ENCODE results near the gene ECHS1. TPM values are rescaled to one million over a fixed set of nuclear protein-coding genes. Genes with fewer than 3 reads are reported as not detected.
A peak's percentile ranks its signal among the peaks of the same experiment; 100 is the strongest.
"Not testable (repeated sequence)": the region's sequence is repeated elsewhere in the genome, so short reads cannot be mapped to it uniquely, and the experiment has no call there.

The ECHS1 gene
- total RNA-seq, 1 donor from 2014 or later = 77.4 TPM

- Histone ChIP-seq H3K4me1 (peaks cover 11% of the 10 kb centered on the region), H3K4me3 (no peak overlapping the region), H3K9ac (no peak overlapping the region), H4K20me1 (ENCODE audit: low read depth) (peaks cover 9% of the 10 kb centered on the region), H3K27me3 (peaks cover 63% of the 10 kb centered on the region), H3K9me3 (ENCODE audit: low read depth) (no peaks in the 10 kb centered on the region), H3K4me2 (peak overlapping the region; percentile 98), H3F3A (ENCODE audit: low read depth) (peaks cover 21% of the 10 kb centered on the region), H3K36me3 (no peaks in the 10 kb centered on the region), H3K79me2 (ENCODE audit: low read depth) (peaks cover 5% of the 10 kb centered on the region), H2AFZ (replicated peaks) (no peak overlapping the region), H3K27ac (no peak overlapping the region)
- Mint-ChIP-seq H3K27ac (no peak overlapping the region), H3K27me3 (ENCODE audit: insufficient read depth, low read depth) (peaks cover 12% of the 10 kb centered on the region), H3K4me3 (peak overlapping the region; percentile 87), H3K36me3 (no peaks in the 10 kb centered on the region), H3K4me1 (peaks cover 17% of the 10 kb centered on the region), H3K9me3 (no peaks in the 10 kb centered on the region)
- TF ChIP-seq EZH2 (IDR thresholded peaks at IDR 0.05) (no peak), EZH2phosphoT487 (IDR thresholded peaks at IDR 0.05) (no peak), CTCF (IDR thresholded peaks at IDR 0.05) (no peak)
- no peak for DNase-seq (ENCODE audit: low spot score)
These were observed 4.1 kb upstream of the ECHS1 start for GRCh38 chr10:133377025-133377817.

DNA sequence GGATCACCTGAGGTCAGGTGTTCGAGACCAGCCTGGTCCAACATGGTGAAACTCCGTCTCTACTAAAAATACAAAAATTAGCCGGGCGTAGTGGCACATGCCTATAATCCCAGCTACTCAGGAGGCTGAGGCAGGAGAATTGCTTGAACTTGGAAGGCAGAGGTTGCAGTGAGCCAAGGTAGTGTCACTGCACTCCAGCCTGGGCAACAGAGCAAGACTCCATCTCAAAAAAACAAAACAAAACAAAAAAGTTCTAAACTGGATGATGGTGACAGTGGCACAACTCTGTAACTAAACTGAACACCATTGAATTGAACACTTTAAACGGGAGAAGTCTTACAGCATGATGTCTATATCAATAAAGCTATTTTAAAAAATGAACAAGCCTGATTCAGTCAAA is 3.0 kb upstream of the ECHS1 start:
- not testable (repeated sequence) for H3K36me3 Mint-ChIP-seq; DNase-seq (ENCODE audit: low spot score); H3K27ac ChIP-seq; H3K4me3 ChIP-seq; H3K36me3 ChIP-seq; H3K4me2 ChIP-seq; H2AFZ ChIP-seq (replicated peaks); H3K9ac ChIP-seq; H3K9me3 Mint-ChIP-seq; H3K9me3 ChIP-seq (ENCODE audit: low read depth); H3K27ac Mint-ChIP-seq
- H3K4me1 ChIP-seq = peaks cover 11% of the 10 kb centered on the region
- peaks cover 12% of the 10 kb centered on the region for H3K27me3 Mint-ChIP-seq (ENCODE audit: insufficient read depth, low read depth)
- peaks cover 15% of the 10 kb centered on the region for H4K20me1 ChIP-seq (ENCODE audit: low read depth)
- H3K27me3 ChIP-seq = peaks cover 63% of the 10 kb centered on the region
- peaks cover 15% of the 10 kb centered on the region for H3K79me2 ChIP-seq (ENCODE audit: low read depth)
- H3K4me1 Mint-ChIP-seq = peaks cover 17% of the 10 kb centered on the region
- peak overlapping the region; percentile 77 for H3K4me3 Mint-ChIP-seq
- peaks cover 21% of the 10 kb centered on the region for H3F3A ChIP-seq (ENCODE audit: low read depth)

DNA sequence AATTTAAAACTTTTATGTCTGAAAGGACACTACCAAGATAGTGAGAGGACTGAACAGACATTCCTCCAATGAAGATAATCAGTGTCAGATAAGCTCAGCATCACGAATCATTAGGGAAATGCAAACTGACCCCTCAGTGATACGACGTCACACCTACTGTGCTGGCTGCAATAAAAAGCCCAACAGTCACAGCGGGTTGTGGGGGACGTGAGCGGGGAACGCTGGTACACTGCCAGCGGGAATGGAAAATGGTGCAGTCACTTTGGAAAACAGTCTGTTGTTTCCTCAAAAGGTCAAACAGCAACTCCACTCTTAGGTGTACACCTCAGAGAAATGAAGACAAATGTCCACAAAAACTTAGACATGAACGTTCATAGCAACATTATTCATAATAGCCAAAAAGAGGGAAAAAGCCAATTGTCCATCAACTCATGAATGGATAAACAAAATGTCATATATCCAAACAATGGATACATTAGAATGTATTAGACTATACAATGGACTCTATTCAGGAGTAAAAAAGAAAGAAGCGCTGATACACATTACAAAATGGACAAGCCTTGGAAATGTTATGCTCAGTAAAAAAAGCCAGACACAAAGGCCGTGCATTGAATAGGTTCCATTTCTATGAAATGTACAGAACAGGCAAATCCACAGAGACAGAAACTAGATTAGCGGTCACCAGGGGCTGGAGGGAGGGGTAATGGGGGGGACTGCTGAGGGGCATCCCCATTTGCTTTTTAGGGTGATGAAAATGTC is 2.4 kb upstream of the ECHS1 start:
- peaks cover 12% of the 10 kb centered on the region for H3K27me3 Mint-ChIP-seq (ENCODE audit: insufficient read depth, low read depth)
- TF ChIP-seq EZH2 (IDR thresholded peaks at IDR 0.05) (no peak), CTCF (IDR thresholded peaks at IDR 0.05) (no peak), EZH2phosphoT487 (IDR thresholded peaks at IDR 0.05) (no peak)
- Histone ChIP-seq H3K4me3 (no peak overlapping the region), H3K36me3 (no peaks in the 10 kb centered on the region), H3K9me3 (ENCODE audit: low read depth) (no peaks in the 10 kb centered on the region), H2AFZ (replicated peaks) (no peak overlapping the region), H4K20me1 (ENCODE audit: low read depth) (peaks cover 14% of the 10 kb centered on the region), H3F3A (ENCODE audit: low read depth) (peaks cover 21% of the 10 kb centered on the region), H3K27me3 (peaks cover 63% of the 10 kb centered on the region), H3K4me2 (no peak overlapping the region), H3K4me1 (peaks cover 11% of the 10 kb centered on the region), H3K27ac (no peak overlapping the region), H3K9ac (no peak overlapping the region), H3K79me2 (ENCODE audit: low read depth) (peaks cover 16% of the 10 kb centered on the region)
- H3K36me3 Mint-ChIP-seq = peaks cover under 1% of the 10 kb centered on the region
- H3K4me3 Mint-ChIP-seq = peak overlapping the region; percentile 56
- peaks cover 17% of the 10 kb centered on the region for H3K4me1 Mint-ChIP-seq
- H3K27ac Mint-ChIP-seq = no peak overlapping the region
- no peaks in the 10 kb centered on the region for H3K9me3 Mint-ChIP-seq
- no peak for DNase-seq (ENCODE audit: low spot score)
